GM19397 (cell line): ENCODE results near the gene UBE2E2.

Source experiments
- ATAC-seq: cut with Tn5 transposase; IDR thresholded peaks from one replicate; pipeline ENCODE4 v1.9.1; 2021; ENCODE audit warnings: mild to moderate bottlenecking, moderate library complexity; ENCODE audit not compliant: unreplicated experiment

UBE2E2 gene

DNA sequence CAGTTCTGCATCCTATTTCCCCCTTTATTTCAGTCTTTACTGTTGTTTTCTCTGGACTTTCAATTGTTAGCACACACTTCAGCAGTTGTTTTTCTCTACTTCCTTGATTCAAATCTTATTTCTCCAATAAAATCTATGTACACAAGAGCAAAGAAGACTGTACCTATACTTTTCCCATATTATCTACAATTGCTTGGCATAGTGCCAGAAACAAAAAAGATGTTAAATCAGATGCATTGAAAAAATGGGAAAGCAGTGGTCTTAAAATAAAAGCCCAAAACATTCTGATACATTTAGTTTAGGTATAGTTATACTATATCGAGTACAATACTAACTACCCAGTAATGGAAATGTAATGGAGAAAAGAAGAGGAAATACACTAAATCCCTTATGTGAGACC, 265.1 kb downstream of the UBE2E2 start:
- ATAC-seq = no peak

DNA sequence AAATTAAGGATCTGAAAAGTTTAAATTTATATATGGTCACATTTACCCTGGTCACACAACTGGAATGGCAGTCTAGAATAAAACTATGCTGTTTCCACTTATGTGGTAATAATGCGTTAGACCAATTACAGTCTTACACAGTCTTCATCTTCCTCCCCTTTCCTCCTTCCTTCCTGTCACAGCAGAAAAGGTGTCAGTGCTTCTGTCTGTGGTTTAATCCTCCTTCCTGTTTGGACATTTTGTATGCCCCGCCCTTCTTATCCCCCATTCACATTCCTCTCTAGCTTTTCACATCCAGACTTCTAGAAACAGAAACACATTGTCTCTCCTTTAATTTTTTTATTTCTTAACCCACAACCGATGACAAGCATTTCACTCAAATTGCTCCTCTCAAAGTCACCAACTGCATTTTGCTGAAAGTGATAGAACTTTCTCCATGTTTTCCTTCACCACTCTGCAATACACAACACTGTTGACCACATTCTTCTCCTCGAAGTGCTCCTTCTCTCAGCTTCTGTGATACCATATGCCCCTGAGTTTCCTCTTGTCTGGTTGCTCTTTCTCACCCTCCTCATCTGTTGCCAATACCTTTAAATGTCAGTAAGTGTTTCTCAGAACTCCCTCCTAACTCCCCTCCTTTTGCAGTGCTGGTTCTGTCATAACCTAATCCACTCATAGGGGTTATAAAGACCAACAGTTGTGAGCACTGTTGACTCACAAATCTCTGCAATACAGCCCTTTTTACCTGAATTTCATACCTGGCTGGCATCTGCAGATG, 271.6 kb downstream of the UBE2E2 start:
- no peak for ATAC-seq

DNA sequence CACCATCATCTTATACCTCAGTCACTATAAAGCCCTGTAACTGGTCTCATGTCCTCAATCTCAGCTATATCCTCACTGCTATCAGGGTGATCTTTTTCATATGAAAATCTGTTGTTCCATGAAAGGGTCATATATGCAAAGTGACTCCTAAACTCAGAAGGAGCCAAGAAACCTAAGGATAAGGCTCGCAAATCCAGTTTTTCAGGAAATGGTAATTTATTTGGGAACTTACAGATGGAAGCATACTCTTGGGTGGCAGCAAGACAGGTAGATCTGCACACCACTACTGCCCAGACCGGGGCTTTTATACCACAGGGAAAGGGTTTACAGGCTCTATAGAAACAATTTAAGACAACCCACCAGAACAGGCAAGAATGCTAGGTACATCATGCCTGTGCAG, 272.3 kb downstream of the UBE2E2 start:
- no peak for ATAC-seq

DNA sequence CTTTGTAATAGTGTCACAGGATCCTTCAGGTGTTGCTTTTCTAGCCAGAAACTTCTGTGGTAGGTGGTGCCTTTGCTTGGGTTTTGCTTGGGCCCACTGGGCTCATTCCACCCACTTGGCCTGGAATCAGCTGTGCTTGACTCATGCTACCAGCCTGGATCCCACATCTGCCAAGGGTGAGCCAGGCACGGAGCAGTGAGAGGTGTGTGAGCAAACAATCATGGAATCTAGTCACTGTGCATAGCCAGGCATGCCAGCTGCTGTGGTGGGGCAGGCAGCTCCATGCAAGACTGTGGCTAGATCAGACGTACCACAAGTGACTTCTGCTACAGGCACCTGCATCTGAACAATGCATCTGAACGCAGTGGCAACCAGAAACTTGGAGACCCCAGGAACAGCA, 275.9 kb downstream of the UBE2E2 start:
- ATAC-seq = no peak

DNA sequence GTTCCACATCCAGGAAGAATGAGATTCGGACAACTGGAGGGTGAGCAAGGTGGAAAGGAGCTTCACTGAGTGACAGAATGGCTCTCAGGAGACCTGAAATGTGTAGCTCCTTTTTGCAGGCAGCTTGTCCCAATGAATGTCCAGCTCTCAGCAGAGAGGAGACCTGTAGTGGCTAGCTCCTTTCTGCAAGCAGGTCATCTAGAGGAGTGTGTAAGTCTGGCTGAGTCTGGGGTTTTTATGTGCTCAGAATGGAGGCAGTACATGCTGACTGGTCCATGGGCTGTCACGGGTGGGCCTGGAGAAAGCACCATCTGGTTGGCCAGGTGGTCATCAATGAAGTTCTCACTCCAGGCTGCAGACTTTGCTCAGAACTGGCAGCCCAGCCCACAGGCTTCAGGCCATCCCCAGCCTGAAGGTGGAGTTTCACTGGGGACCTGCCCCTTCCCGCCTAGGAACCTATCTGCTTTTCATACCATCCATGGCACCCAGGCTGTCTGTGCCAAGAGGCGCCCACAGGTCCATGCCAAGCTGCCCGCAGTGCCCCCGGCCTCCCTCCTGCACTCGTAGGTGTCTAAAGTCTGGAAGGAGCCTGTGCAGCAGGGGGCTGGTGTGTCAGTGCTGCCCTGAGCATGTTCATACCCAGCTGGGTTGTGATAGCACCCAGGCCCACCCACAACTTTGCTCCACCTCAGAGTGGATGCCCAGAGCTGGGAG, 276.6 kb downstream of the UBE2E2 start:
- no peak for ATAC-seq

DNA sequence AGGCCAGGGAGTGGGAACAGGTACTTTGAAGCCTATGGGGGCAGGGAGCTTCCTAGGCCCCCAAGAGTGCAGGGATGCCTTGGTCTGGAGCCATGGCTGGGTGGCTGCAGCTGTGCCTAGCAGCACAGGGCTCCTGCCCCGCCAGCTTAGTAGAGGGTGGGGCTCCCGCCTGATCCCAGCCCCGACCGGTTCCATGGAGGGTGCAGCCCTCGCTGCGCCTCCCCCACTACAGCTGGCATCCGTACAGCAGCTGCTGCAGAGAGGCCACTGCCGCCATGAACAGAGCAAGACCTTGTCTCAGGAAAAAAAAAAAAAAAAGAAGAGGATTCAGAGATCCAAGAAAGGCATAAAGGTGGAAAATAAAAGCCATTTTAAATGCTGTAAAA, 277.2 kb downstream of the UBE2E2 start:
- no peak for ATAC-seq

DNA sequence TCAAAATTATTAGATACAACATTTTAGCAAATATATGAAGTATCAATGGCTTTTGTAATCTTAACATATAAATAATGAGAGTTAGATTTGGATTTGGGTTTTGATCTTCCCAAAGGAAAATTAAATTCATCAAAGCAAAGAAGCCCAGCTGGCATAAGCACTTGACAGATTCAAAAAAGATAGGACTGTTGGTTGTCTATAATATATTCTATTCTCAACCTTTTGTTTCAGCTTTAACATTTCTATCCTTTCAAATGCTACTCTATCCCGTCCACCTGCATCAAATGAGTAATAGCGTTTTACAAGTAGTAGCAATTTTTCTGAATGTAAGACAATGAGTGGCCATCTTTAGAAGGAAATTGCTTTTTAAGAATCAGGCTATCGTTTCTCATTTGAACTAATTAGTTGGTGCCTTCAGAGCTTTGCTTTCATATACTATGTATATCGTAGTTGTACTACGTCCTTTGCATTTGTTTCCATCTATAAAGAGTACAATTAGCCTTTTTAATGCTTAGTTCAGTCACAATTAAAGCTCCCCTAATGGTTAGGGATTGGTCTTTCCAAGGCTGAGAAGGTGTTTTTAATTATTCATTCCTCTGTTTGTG, 278.0 kb downstream of the UBE2E2 start:
- ATAC-seq = no peak

DNA sequence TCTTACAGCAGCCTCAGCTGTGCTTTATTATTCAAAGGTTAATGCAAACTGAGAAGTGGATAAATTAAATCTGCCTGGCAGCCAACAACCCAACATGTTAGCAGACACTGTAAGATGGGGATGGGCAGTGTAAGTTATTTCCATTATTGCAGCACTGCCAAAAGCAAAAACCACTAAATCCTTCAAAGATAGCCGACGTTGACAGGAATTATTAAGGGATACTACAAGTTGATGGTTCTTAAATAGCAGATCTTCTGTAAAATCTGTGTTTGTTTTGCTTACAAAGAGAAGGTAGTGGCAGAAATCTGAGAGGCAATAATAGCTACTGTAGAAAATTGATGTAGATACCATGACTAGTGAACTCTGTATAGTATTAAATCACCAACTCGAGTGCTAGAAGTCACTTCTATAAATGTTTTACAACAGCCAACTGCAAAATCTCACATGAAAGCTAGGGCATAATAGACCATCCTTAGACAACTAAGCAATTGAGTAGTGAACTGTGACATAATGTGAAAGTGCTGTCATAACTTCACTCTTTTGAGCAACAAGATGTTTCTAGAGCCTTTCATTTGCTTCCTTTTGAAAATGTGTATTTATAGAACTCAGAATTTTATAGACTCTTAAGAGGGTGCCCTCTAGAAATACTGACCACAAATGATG, 278.6 kb downstream of the UBE2E2 start:
- no peak for ATAC-seq

DNA sequence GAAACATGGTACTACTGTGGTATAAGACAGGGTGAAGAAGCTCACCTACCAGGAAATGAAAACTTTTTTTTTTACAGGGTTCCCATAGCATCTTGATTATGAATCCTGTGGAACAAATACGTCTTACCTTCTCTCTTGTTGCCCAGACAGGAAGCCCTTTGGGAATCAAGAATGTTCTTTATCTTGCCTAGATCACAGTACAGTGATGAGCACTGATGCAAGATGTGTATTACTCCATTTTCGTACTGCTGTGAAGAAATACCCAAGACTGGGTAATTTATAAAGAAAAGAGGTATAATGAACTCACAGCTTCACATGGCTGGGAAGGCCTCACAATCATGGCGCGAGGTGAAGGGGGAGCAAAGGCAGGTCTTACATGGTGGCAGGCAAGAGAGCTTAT, 281.3 kb downstream of the UBE2E2 start:
- ATAC-seq = no peak

DNA sequence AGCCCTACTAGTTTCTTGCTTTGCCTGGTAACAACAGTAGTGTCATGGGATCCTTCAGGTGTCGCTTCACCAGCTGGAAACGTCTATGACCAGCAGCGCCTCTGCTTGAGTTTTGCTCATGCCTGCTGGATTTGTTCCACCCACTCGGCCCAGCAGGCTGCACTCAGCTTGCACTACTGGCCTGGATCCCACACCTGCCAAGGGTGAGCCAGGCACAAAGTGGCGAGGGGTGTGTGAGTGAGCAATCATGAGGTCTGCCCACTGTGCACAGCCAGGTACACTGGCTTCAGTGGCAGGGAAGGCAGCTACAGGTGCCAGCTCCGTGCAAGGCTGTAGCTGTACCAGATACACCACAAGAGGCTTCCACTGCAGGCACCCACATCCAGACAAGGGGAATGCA, 282.8 kb downstream of the UBE2E2 start:
- no peak for ATAC-seq

DNA sequence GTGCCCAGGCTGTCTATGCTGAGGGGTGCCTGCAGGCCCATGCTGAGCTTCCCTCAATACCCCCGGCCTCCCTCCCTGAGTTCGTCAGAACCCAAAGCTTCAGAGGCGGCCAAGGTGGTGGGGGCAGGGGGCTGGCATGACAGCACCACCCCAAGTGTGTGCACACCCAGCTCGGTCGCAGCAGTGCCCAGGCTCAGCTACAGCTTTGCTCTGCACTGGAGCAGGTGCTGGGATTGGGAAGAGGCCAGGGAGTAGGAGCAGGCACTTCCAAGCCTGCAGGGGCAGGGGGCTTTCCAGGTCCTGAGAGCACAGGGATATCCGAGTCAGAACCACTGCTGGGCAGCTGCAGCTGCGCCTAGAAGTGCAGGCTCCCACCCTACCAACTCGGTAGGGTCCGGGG, 283.9 kb downstream of the UBE2E2 start:
- no peak for ATAC-seq

DNA sequence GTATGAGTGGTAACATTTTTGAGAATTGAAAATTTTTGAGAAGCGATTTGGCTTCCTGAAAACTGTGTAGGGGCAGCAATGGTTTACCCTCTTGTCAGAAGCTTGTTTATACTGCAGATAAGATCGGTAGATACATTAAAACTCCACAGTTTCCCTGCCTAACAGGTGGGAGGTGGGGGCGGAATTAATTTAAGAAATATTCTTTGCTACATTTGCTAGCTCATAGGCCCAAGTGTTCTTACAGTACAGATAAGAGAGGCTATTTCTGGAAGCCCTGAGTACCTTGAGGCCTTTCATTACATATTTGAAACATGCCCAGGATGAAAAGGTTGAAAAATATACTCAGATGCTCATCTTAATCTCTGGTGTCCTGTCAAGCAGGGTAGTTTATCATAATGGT, 285.5 kb downstream of the UBE2E2 start:
- ATAC-seq = no peak

DNA sequence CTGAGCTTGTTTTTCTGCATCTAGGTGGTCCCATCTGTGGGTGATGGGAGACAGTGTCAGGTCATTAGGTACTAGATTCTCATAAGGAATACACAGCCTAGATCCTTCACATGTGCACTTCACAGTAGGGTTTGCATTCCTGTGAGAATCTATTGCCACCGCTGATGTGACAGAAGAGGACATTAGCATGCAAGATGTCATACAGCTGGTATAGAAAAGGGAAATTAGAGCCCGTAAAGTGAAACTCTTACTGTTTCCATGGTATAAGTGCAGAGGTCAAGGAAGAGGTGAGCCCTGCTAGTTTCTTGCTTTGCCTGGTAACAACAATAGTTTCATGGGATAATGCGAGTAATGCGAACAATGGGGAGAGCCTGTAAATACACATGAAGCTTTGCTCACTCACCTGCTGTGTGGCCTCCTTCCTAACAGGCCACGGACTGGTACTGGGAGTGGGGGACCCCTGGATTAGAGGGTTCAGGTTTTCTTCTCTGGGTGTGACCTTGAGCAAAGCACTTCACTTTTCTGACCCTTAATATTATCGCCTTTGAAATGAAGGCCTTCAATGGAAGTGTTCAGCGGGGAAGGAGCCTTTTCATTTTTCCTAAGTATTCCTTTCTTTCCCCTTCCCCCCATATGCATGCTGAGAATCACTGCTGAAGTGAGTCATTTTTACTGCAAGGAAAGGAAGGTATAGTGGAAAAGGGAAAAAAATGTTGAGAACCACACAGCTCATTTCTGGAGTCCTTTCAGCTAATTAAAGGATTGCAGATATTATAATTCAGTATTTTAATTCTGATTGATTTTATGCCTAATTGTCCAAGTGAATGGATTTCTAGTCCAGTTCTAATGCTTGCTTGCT, 286.4 kb downstream of the UBE2E2 start:
- no peak for ATAC-seq

DNA sequence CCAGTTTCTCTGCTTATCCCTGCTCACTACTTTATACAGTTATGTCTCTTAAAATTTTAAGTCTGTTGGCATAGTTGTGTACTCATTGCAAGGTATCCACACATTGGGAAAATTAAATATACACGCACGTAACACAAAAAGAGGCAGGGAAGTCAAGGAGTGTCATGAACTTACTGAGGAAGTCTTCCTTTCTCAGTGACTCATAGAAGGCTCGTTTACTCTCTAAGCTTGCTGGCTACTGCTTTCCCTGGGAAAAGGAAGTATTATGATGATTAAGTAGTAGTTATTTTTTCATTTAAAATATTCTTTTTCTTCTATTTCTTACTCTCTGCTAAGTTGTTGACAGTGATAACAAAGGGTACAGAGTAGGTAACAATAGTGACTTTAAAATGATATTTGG, 287.3 kb downstream of the UBE2E2 start:
- no peak for ATAC-seq

DNA sequence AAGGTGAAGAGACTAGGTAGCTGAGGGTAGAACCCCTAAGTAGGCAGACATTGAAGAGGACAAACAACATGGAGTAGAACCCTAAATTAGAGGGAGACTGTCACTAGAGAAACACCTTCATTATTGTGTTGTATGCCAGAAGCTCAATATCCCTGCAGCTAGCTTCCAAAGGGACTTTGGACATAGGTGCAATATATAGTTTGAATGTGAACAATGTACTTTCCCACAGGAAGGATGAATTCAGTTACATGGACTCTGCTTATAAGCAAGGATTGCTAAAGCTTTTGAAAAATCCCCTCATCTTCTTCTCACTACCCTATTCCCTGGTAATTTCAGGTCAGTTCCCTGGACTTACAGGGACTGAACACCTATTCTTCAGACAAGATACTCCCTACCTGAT, 288.9 kb downstream of the UBE2E2 start:
- no peak for ATAC-seq

DNA sequence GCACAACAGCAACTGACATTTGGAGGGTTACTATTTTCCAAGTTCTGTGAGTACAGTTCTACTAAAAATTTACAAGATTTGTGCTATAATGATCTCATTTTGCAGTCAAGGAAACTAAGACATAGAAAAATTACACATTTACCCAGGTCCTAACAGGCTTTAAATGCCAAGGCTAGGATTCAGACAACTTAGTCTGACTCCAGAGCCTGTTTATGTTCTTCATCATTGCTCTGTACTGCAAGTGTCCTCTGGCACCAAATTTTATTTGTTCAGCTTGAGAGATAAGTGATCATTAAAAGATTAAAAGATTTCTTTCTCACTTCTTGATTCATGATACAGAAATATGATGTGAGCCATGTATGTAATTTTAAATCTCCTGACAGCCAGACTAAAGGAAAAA, 290.8 kb downstream of the UBE2E2 start:
- no peak for ATAC-seq

DNA sequence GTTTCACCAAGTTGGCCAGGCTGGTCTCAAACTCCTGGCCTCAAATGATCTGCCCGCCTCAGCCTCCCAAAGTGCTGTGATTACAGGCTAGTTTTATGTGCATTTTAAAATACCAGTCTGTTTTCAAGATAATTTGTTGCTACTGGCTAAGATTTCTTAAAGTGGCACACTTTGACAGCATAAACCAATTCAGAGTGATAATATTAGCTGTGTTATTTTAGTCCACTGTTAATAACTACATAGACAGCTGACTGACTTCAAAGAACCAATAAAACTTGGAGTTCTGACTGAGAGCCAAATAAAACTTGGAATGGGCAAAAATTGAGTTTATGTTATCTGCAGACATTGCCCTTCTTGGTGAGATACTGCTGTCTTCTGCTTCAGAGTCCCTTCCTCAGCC, 291.8 kb downstream of the UBE2E2 start:
- ATAC-seq = no peak

DNA sequence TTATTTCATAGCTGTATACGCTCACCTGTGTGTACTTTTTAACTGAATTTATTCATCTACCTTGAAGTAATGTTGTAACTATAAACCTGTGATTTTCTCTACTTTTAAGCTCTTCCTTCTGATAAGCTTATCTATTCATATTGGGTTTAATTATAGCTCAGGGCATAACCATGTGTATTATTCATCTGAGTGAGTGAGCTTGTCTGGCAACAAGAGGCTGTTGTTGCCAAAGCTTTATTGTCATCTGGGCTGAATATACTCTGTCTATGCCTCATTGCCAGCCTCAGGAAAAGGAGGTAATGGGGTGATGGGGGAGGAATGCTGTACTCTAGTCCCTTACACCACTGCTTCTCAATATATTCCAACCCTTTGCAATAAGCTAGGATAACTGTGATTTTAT, 292.4 kb downstream of the UBE2E2 start:
- ATAC-seq = no peak

DNA sequence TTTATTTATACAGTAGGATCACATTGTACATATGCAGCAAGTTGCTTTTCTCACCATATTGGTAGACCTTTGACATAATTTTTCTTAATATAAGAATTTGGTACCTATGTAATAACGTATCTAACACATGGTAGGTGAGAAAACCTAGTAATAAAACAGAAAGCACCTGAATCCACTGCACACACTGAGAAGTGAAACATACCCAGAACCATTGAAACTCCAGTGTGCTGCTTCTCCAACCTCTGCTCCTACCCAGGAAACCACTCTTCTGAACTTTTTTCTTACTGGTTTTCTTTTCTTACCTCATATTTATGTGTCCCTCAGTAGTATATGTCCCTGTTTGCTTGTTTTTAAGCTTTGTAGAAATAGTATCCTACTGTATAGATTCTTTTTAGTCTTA, 293.0 kb downstream of the UBE2E2 start:
- ATAC-seq = no peak

DNA sequence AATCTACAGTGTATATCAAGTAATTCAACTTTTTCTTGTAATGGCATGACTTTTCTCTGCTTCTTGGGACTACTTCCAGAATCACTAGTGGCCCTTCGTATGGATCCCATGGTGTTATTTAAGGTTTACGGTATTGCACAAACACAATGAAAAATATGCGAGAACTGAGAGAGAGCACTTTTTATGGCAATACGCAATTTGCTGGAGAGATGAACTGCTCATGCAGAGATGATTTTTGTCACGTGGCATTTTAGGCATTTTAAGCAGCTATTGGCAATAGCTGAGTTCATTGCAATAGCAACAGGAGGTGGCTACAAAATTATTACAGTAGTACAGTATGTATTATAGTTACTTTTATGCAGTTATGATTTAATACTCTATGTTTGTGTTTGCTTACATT, 294.0 kb downstream of the UBE2E2 start:
- ATAC-seq = no peak
